GM12891 (cell line): ENCODE measurements around the gene TRIM4.

Source experiments
- PAX5 ChIP-seq: IDR thresholded peaks from 2 replicates; pipeline ENCODE4 v1.6.1; 2011; ENCODE audit warnings: low read length, moderate library complexity, mild to moderate bottlenecking; ENCODE audit not compliant: insufficient read depth, severe bottlenecking
- POLR2A ChIP-seq: IDR thresholded peaks from 2 replicates; pipeline ENCODE4 v1.6.1; 2011; ENCODE audit warnings: low read depth, low read length, control low read depth
- POLR2AphosphoS5 ChIP-seq: IDR thresholded peaks from 2 replicates; pipeline ENCODE4 v1.6.1; 2011; ENCODE audit warnings: low read depth, low read length, control low read depth
- POU2F2 ChIP-seq: IDR thresholded peaks from 2 replicates; pipeline ENCODE4 v1.6.1; 2011; ENCODE audit warnings: low read depth, mild to moderate bottlenecking, control low read depth, low read length, moderate library complexity
- SPI1 ChIP-seq: IDR thresholded peaks from 2 replicates; pipeline ENCODE4 v1.6.1; 2011; ENCODE audit warnings: low read depth, low read length, control low read depth
- TAF1 ChIP-seq: IDR thresholded peaks from 2 replicates; pipeline ENCODE4 v1.6.1; 2011; ENCODE audit warnings: low read depth, low read length, control low read depth

DNA sequence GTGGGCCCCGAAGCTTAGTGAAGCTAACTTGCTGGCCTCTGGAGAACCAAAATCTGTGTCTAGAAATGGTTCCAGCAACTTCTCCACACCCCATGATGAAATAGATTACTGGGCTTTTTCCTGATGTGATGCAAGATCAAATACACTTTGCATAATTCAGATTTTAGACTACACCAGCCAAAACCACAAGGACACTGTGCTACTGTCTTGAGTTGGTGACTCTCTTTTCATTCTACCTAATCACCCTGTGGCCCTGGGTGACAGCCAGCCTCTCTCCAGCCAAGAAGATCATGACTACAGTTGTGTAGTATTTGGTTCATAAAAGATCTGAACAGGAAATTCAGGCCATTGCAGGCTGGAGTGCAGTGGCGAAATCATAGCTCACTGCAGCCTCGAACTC lies 34.3 kb upstream of the TRIM4 start:
- TF ChIP-seq PAX5 (no peak), SPI1 (no peak), POLR2AphosphoS5 (no peak), POLR2A (no peak), TAF1 (no peak), POU2F2 (no peak)
